Amniotic stem cell (primary cell): ENCODE results near the gene SLC41A3.

Experiments
- DNase-seq: peaks from one replicate; lab custom pipeline; 2025; lab: John Stamatoyannopoulos, UW

SLC41A3 gene

GRCh38 chr3:126119976-126120375 lies 36.1 kb upstream of the SLC41A3 start:
- no peak for DNase-seq

- no peak for DNase-seq
Observed at GRCh38 chr3:126119008-126119675, 35.2 kb upstream of the SLC41A3 start.

- no peak for DNase-seq
Observed at GRCh38 chr3:126118591-126118990, 34.7 kb upstream of the SLC41A3 start.

- no peak for DNase-seq
Observed at GRCh38 chr3:126117786-126118185, 33.9 kb upstream of the SLC41A3 start.

- no peak for DNase-seq
Observed at GRCh38 chr3:126117212-126117611, 33.3 kb upstream of the SLC41A3 start.

GRCh38 chr3:126116526-126116925 lies 32.6 kb upstream of the SLC41A3 start:
- no peak for DNase-seq

GRCh38 chr3:126114443-126115386 lies 30.8 kb upstream of the SLC41A3 start:
- no peak for DNase-seq

- no peak for DNase-seq
Observed at GRCh38 chr3:126113733-126114442, 30.0 kb upstream of the SLC41A3 start.

GRCh38 chr3:126113238-126113555 lies 29.3 kb upstream of the SLC41A3 start:
- DNase-seq = no peak

- no peak for DNase-seq
Observed at GRCh38 chr3:126112531-126113237, 28.8 kb upstream of the SLC41A3 start.

- no peak for DNase-seq
Observed at GRCh38 chr3:126111566-126112475, 27.9 kb upstream of the SLC41A3 start.

- DNase-seq = no peak
Observed at GRCh38 chr3:126111126-126111551, 27.2 kb upstream of the SLC41A3 start.

- no peak for DNase-seq
Observed at GRCh38 chr3:126110431-126111125, 26.7 kb upstream of the SLC41A3 start.

GRCh38 chr3:126109880-126110235 lies 25.9 kb upstream of the SLC41A3 start:
- DNase-seq = no peak

GRCh38 chr3:126109146-126109879 lies 25.4 kb upstream of the SLC41A3 start:
- no peak for DNase-seq

GRCh38 chr3:126108676-126109050 lies 24.7 kb upstream of the SLC41A3 start:
- no peak for DNase-seq

- DNase-seq = no peak
Observed at GRCh38 chr3:126107957-126108675, 24.2 kb upstream of the SLC41A3 start.

- no peak for DNase-seq
Observed at GRCh38 chr3:126107203-126107939, 23.4 kb upstream of the SLC41A3 start.
